Prostate gland (tissue), 2 donors: ENCODE measurements around the gene DNAH12. TPM values are rescaled to one million over a fixed set of nuclear protein-coding genes. Genes with fewer than 3 reads are reported as not detected.

Experiments
- DNase-seq: peaks from one replicate; pipeline ENCODE4 v3.0.0-alpha.2; 2019; ENCODE audit warnings: low spot score
- H3K27ac ChIP-seq, 2 donors: fragments of 200-600 bp; sonication (generic); 2 replicates each; pipeline ENCODE4 v1.5.1; 2017 to 2019
- H3K27me3 ChIP-seq: fragments of 200-600 bp; sonication (generic); replicated peaks from 2 replicates; pipeline ENCODE4 v1.5.1; 2019; ENCODE audit not compliant: insufficient read depth
- H3K36me3 ChIP-seq, 2 donors: fragments of 200-600 bp; sonication (generic); 1 replicate in 1 of 2; 2 replicates in 1 of 2; pipeline versions ENCODE4 v1.5.1 to v1.8.1; 2017 to 2019
- H3K4me1 ChIP-seq: fragments of 200-600 bp; sonication (generic); replicated peaks from 2 replicates; pipeline ENCODE4 v1.5.1; 2019
- H3K4me3 ChIP-seq, 2 donors: fragments of 200-600 bp; sonication (generic); 2 replicates each; pipeline ENCODE4 v1.5.1; 2017 to 2019
- H3K9me3 ChIP-seq: fragments of 200-600 bp; sonication (generic); 2 replicates; pipeline ENCODE4 v1.5.1; 2017
- CTCF ChIP-seq, 4 experiments: fragments of 200-600 bp in 2 of 4; fragments of 450-650 bp in 2 of 4; sonication (generic) in 2 of 4; IDR thresholded peaks; 1 replicate in 3 of 4; 2 replicates in 1 of 4; pipeline ENCODE4 v1.5.1; 2016 to 2019; ENCODE audit warnings: antibody characterized with exemption in 4 of 4, mild to moderate bottlenecking in 2 of 4, moderate library complexity in 2 of 4
- POLR2A ChIP-seq: fragments of 450-650 bp; IDR thresholded peaks from one replicate; pipeline ENCODE4 v1.6.1; 2016; ENCODE audit warnings: antibody characterized with exemption, mild to moderate bottlenecking
- POLR2AphosphoS5 ChIP-seq: sonication (generic); formaldehyde crosslinking; IDR thresholded peaks from one replicate; pipeline ENCODE4 v1.6.1; 2017; ENCODE audit warnings: antibody characterized with exemption
- WGBS: methylation state at CpG from one replicate; pipeline ENCODE4 v1.1.5; 2018; 5-methylcytosine and 5-hydroxymethylcytosine counted together
- intact Hi-C: fragments of 100-400 bp; cut with DNase I; formaldehyde crosslinking; loops from one replicate; pipeline ENCODE4 v1.14.2; 2022
- total RNA-seq, 2 donors: library from RNA; depleted of rRNA; stranded (reverse); fragments of >200 nt; gene quantifications; one replicate each; pipeline ENCODE4 v1.1.0, GENCODE V29; 2016

The DNAH12 gene
- total RNA-seq, 2 donors from 2014 or later, result 0.05 to 1.8 TPM

- H3K36me3 ChIP-seq, result peaks cover 2 to 4% of the 10 kb centered on the region in 2 donors
- no peaks in the 10 kb centered on the region for H3K27me3 ChIP-seq
- H3K4me1 ChIP-seq, result no peaks in the 10 kb centered on the region
- no peak for DNase-seq
- H3K27ac ChIP-seq, result no peak overlapping the region
- H3K9me3 ChIP-seq, result no peaks in the 10 kb centered on the region
- WGBS, result 89% methylated on average over 6 of the region's 6 CpGs
- TF ChIP-seq POLR2A, result no peak
- no peak for TF ChIP-seq POLR2AphosphoS5
- no peak for TF ChIP-seq CTCF (IDR thresholded peaks at IDR 0.05)
- intact Hi-C loops, result no loop called here
- H3K4me3 ChIP-seq, result no peak overlapping the region
Measured at GRCh38 chr3:57274845-57275244, 269.3 kb downstream of the DNAH12 start.

- WGBS, result 88% methylated on average over 1 of the region's 1 CpG
- Histone ChIP-seq H3K27ac (no peak overlapping the region), H3K36me3 (peaks cover 2 to 13% of the 10 kb centered on the region in 2 donors), H3K4me3 (no peak overlapping the region), H3K27me3 (no peaks in the 10 kb centered on the region), H3K4me1 (no peaks in the 10 kb centered on the region), H3K9me3 (no peaks in the 10 kb centered on the region)
- DNase-seq, result no peak
- intact Hi-C loops, result no loop called here
- TF ChIP-seq POLR2AphosphoS5 (no peak), CTCF (IDR thresholded peaks at IDR 0.05) (no peak), POLR2A (no peak)
Measured at GRCh38 chr3:57268416-57268815, 275.7 kb downstream of the DNAH12 start.

- Histone ChIP-seq H3K36me3 (peaks cover 0 to 4% of the 10 kb centered on the region in 2 donors), H3K4me1 (no peaks in the 10 kb centered on the region), H3K9me3 (no peaks in the 10 kb centered on the region), H3K4me3 (no peak overlapping the region), H3K27me3 (no peaks in the 10 kb centered on the region), H3K27ac (no peak overlapping the region)
- intact Hi-C loops, result no loop called here
- TF ChIP-seq CTCF (IDR thresholded peaks at IDR 0.05), result no peak
- no peak for TF ChIP-seq POLR2A
- TF ChIP-seq POLR2AphosphoS5, result no peak
- WGBS, result 95% methylated on average over 3 of the region's 3 CpGs
- no peak for DNase-seq
Measured at GRCh38 chr3:57261929-57262328, 282.2 kb downstream of the DNAH12 start.

- intact Hi-C loops, result no loop called here
- Histone ChIP-seq H3K4me3 (no peak overlapping the region), H3K36me3 (peaks cover 0 to 4% of the 10 kb centered on the region in 2 donors), H3K27ac (no peak overlapping the region), H3K9me3 (no peaks in the 10 kb centered on the region), H3K27me3 (no peaks in the 10 kb centered on the region), H3K4me1 (no peaks in the 10 kb centered on the region)
- DNase-seq, result no peak
- TF ChIP-seq POLR2A (no peak), CTCF (IDR thresholded peaks at IDR 0.05) (no peak), POLR2AphosphoS5 (no peak)
- 97% methylated on average over 4 of the region's 4 CpGs for WGBS
Measured at GRCh38 chr3:57261119-57261518, 283.0 kb downstream of the DNAH12 start.

GRCh38 chr3:57257678-57258077, 286.5 kb downstream of the DNAH12 start:
- no peak for TF ChIP-seq POLR2AphosphoS5
- TF ChIP-seq POLR2A, result no peak
- TF ChIP-seq CTCF (IDR thresholded peaks at IDR 0.05), result no peak
- Histone ChIP-seq H3K4me1 (no peaks in the 10 kb centered on the region), H3K9me3 (no peaks in the 10 kb centered on the region), H3K27ac (no peak overlapping the region), H3K27me3 (no peaks in the 10 kb centered on the region), H3K36me3 (peaks cover 0 to 4% of the 10 kb centered on the region in 2 donors), H3K4me3 (no peak overlapping the region)
- no peak for DNase-seq
- intact Hi-C loops, result no loop called here
